GM19035 (cell line): ENCODE results near the gene LRMDA.

Experiments
- ATAC-seq: cut with Tn5 transposase; IDR thresholded peaks from one replicate; pipeline ENCODE4 v1.9.1; 2021; ENCODE audit not compliant: unreplicated experiment

The LRMDA gene

DNA sequence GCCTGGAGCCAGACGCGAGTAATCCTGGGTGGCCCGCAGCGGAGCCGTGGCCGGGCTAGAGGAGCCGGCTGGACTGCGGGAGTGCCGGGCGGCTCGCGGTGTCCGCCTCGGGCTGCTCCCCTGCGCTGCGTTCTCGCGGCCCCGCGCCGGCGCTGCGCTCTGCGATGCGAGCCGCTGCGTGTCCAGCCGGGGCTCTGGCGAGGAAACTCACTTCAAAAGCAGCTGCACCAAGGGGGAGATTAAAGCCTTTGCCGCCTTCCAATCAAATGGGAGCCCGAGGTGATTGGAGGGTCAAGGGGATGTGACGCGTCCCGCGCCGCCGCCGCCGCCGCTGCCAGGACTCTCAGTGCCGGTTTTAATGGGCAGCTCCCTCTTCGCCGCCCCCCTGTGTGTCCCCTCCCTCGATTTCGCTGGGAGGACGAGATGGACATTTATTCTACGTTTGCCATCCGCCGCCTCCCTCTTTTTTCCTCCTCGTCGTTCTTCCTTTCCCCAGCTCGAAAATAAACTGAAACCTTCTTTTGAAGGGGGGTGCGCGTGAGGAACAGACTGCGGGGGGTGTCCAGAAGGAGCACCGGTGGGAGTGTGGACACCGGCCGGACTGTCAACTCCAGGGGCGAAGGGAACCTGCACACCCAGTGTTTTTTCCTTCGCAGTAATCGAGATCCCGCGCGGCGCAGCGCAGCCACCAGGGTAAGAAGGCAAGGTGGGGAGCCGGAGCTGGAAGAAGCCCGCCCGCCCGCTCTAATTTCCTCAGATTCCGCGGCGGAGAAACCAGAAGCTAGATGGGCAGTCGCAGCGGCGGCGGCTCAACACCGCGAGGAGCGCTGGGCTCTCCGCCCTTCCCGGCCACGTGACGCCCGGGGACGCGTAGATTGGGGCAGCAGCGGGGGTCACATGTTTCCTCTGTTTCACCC lies 29.6 kb upstream of the LRMDA start, which contains the start of gene ZNF503:
ZNF503 (minus strand) TSS at position 196 of the 917 bp plus-strand sequence. CDS start 345 bp downstream, outside the sequence.
- ATAC-seq, result peak; percentile 48

DNA sequence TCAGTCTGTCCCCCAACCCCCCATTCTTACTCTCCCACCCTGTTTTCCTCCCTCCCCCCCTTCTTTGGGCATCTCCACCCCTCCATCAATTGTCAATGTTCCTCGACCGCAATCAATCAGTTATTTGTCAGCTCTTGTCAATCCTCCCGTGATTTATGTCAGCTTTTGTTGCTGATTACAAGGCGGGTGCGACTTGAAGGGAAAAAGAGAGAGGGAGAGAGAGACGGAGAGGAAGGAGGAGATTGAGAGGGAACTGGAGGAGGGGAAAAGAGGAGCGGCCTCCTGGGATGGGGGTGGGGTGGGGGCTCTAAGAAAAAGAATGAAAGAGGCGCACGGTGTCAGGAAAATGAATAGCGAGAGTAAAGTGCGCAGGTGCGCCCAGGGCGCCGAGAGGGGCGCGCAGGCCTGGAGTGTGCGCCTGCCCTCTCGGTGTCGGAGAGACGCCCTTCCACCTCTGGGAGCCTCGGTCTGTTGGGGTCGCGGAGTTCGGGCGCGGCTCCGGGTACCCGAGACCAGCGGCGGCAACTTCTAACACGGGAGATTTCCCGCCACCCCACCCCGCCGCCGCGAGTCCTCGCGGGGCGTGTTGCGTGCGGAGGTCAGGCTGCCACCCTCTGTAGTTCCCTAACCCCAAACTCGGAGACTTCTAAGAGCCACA lies 28.8 kb upstream of the LRMDA start:
- ATAC-seq, result no peak

DNA sequence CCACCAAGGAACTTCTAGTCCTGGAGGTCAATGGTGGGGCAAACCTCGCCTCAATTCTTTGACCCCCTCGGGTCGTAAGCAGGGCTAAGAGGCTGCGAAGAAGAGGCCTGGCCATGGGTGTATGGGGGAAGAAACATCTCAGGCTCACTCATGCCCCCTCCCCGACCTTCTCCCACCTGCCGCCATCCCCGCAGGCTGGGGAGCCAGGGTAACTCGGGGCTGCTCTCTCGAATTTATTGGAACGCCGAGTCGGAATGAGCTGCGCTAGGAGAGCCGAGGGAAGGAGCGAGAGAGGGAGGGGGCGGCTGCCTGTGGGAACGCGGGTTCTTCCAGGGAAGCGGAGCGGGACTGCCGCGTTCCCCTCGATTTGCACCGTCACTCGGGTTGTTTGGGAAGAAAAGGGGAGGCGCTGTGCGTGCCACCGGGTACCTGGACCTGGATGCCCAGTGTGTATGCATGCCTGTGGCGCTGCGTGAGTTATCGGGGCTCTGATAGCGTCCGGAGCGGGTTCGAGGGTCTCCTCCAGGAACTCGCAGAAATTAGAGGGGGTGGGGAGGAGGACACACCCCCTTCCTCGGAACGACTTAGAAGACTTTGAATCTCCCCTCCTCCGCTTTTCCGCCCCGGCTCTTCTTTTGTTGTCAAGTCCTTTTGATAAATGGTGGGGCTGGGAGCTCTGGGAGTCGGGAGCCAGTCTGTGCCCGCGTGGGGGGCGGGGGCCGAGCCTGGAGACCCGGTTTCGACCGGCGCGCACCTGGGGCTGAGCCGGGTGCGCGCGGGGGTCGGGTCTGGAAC lies 28.1 kb upstream of the LRMDA start:
- no peak for ATAC-seq

DNA sequence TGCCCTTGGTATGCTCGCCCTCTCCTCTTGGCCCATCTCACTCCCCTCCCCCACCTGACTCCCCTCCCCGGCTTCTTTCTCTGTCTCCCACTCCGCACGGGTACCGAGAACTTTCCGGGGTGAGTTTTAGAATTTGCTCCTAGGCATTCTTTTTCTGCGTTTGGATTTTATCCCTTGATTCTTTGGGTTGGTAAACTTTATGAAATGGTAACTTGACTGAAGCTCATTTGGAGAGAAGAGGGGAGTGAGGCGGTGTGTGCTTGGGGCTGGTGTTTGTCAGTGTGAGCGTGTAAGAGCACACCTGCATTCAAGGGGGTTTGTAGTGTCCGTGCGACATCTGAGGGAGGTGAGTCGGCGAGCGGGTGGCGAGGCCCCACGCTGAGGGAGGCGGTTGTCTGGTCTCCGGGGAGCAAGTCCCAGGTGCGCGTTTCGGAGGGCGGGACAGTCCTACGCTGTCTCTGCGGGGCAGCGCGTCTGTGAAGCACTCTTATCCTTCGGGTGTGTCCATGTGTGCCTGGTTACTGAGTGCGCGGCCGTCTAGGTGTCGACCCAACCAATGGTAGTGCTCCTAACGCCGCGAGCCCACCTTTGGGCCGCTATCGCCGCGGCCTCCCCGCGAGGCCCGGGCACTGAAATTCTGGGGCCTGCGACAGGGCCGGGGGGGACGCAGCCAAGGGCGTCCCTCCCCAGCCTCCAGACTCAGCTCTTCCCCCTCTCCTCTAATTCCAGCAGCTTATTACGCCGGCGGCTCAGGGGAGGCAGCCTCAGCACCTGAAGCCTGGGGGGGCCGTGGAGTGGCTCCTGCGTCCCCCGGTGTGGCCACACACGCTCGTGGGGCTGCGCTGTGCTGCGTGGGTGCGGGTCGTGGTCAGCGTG lies 27.2 kb upstream of the LRMDA start:
- no peak for ATAC-seq

DNA sequence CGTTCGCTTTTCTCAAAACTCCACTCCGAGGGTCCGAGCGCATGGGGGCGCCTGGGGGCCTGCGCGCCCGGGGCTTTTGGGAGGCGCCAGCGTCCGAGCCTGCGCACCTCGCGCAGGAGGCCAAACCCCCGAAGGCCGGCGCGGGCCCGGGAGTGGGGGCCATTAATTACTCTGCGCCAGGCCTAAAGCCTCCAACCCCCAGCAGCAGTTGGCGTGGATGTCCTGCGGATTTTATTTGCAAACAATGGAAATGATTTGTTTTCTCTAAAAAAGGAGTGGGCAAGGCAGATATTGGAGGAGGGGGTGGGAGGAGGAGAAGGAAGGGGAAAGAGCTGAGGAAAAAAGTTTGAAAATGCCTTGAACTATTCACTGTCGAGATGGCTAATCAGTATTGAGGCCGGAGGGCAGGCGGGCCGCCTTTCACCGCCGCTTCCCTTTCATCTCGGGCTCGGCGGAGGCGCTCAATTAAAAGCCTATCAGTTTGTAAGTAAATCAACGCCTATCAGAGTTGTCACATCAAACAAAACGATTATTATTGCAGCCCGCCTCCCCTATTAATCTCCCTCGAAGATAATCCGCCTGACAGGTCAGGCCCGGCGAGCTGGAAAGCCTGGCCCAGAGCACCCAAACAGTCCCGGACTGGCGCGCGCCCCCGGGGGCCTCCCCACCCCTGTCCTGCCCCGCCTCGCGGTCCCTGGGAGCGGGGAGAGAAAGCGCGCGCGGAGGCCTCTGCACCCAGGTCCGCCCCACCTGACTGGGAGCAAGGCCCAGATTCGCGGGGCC lies 26.4 kb upstream of the LRMDA start:
- no peak for ATAC-seq

DNA sequence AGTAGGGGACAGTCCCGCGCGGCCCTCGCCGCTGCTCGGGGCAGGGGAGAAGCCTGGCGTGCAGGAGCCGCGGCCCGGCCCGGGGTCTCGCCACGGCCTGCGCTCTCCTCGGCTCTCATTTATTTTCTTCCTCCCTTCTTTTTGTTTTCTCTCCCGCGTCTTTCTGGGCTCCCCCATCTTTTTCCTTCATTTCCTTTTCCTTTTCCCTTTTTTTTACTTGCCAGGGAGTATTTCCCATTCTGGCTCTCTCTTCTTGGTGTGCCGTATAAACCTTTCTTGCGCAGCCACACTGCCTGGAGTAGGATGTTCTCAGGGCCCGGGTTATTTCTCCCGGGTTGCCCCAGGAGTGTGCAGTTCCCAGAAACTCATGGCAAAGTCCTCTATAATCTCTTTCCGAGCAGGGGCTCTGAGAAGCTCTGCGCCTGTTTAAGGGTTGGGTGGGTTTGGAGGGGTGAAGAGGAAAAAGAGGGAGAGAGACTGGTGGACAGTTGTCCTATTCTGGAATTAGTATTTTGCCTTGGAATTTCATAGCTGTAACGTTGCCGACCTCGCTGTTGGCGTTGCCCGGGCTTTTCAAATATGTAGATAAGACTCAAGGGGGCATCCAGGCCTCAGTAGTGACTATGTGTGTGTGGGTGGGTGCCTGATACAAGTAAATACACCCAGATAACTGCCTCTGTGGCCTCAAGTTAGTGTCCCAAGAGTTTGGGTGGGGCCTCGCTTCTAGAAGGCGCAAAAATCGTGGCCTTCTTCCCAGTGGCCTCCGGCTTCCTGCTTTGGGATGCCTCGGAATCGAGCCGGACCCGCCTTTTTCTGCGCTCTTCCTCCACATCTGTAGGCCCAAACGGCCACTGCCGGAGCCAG lies 25.6 kb upstream of the LRMDA start:
- ATAC-seq, result no peak

GRCh38 chr10:75406462-75407223 lies 24.8 kb upstream of the LRMDA start:
- no peak for ATAC-seq

DNA sequence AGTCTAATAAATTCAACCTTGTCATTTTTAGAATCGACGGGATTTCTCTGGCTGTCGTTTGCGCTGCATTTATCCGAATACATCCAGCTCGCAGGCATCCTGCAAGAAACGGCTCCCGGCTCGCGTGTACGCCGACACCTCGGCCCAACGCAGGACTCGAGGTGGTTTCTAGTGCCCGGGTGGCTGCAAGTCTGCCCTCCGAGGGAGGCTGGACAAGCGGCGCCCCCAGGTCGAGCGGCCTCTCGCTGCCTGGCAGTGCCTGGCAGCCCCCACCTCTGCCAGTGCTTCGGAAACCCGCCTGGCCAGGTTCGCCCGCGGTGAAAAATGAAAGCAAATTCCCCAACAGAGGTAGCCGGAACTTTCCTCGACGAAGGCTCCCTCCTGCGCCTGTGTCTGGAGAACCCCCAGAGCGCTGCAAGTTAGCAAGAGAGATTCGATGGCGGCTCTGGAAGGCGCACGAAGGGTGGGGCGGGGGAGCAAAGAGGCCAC lies 24.2 kb upstream of the LRMDA start:
- no peak for ATAC-seq

- ATAC-seq, result no peak
Observed at GRCh38 chr10:75407713-75408508, 23.5 kb upstream of the LRMDA start.

GRCh38 chr10:75408509-75408875 lies 22.9 kb upstream of the LRMDA start:
- ATAC-seq, result no peak

- ATAC-seq, result no peak
Observed at GRCh38 chr10:75408911-75409885, 22.2 kb upstream of the LRMDA start.

DNA sequence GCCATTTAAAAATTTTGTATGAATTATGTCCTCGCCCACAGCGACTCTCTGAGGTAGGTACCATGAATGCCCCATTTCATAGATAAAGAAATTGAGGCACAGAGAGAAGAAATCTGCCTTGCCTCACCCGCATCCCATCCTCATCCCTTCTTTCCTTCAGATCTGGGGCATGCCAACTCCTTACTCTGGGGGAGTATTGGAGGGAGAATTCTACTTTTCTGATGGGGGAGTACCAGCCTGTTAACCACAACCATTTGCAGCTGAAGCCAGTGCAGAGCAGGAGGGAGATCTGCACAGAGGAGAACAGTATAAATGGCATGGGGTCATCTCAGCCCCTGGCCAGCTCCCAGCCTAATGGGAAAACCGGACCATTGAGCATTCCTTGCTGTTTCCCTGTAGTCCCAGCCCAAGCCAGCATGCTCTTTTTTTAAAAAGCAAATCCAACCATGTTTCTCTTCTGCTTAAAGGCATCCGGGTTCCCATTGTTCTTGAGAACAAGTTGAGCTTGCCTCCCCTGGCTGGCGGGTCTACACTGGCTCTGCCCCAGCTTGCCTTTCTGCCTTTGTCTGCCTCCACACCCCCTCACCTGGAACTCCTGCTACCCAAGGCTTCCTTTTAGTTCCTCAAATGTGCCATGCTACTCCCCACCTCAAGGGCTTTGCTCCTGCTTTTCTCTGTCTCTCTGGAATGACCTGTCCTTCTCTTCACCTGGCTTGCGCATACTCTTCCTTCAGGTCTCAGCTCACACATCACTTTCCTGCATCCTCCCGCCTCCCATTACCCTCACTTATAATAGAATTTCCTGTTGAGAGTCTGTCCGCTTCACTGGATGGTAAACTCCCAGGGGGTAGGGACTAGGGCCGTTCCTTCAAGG lies 21.1 kb upstream of the LRMDA start:
- ATAC-seq, result no peak

- no peak for ATAC-seq
Observed at GRCh38 chr10:75414527-75414926, 16.9 kb upstream of the LRMDA start.

GRCh38 chr10:75417522-75417927 lies 13.9 kb upstream of the LRMDA start:
- ATAC-seq, result no peak

DNA sequence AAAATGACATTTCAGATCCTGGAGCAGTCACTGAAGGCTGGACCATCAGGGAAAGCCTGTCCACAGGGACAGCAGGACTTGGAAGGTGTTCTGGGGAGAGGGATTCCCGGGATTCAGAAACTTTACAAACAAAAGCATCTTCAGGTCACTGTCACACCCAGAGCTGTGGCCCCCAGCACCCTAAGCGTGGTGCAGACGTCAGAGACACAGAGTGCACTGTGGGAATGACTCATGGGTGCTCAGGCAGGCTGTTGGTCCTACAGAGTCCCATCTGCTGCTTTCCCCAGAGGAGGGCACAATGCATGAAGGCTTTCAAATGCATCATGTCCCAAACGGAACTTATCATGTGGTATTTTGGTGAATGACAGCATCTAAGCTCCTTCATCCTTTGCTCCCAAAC lies 13.1 kb upstream of the LRMDA start:
- no peak for ATAC-seq
